ENCODE data around the gene APOB. TPM values are rescaled to one million over a fixed set of nuclear protein-coding genes. Genes with fewer than 3 reads are reported as not detected.

APOB gene
- polyA plus RNA-seq, 2 of the 4 experiments (the other 2 are of a cell fraction): under 0.01 TPM; not detected in 1

- TF ChIP-seq REST (IDR thresholded peaks at IDR 0.05) (no peak), ZFP36 (IDR thresholded peaks at IDR 0.05; ENCODE audit: borderline replicate concordance, partially characterized antibody) (no peak), BHLHE40 (IDR thresholded peaks at IDR 0.05; ENCODE audit: low read depth, low read length) (no peak), NPAS2 (CRISPR knock-in tag; IDR thresholded peaks at IDR 0.05; ENCODE audit: borderline replicate concordance) (no peak), KDM5A (IDR thresholded peaks at IDR 0.05) (no peak)
These were observed 31.3 kb downstream of the APOB start (continued) for GRCh38 chr2:21012557-21012937.

DNA sequence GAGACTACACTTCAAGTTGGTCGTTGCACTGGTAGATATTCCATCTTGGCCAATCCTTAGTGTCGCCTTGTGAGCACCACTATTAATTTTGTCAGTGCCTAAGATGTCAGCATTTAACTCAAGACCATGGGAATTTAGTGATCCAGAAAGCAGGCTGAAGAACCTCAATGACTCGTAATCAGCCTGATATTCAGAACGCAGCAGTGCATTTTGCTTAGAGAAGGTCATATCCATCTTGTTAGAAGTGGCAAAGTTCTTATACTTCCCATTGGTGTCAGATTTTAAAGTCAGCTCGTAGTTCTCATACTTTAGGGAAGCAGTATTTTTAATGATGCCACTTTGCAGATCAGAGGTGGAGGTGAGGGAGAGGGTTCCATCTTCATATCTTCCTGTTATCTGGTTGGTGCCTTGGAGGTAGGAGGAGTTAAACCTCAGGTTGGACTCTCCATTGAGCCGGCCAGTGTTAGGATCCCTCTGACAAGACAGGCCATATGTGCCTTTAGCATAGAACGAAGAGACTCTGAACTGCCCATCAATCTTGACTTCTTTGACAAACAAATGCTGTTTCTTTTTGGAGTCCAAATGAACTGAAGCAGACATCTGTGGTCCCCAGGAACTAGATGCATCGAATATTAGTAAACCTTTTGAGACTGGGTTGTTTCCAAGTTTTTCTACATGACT is 31.9 kb downstream of the APOB start:
- POLR2A ChIA-PET: no interaction called here
- no peak for FAIRE-seq
- CTCF ChIA-PET: interaction anchor here (2.7 kb wide), 1 partner anchor 351 kb away, joined by 15 read pairs; no protein-coding TSS in a partner anchor
- no peak for ATAC-seq
- no peak overlapping the region for H3K27ac ChIP-seq
- no peak overlapping the region for H3K4me2 ChIP-seq
- no peak for DNase-seq (ENCODE audit: low read depth in 1 of 2, low spot score in 1 of 2)
- no peak for TF ChIP-seq SREBF2 (IDR thresholded peaks at IDR 0.05)
- TF ChIP-seq JUN (IDR thresholded peaks at IDR 0.05): no peak
- no peak for TF ChIP-seq MAZ (IDR thresholded peaks at IDR 0.05; ENCODE audit: borderline replicate concordance, low read depth, low read length)
- no peak for TF ChIP-seq CHD2 (IDR thresholded peaks at IDR 0.05; ENCODE audit: low read length, partially characterized antibody)
- TF ChIP-seq ZSCAN20 (CRISPR knock-in tag; IDR thresholded peaks at IDR 0.05): no peak
- TF ChIP-seq GATA3 (IDR thresholded peaks at IDR 0.05; ENCODE audit: borderline replicate concordance): no peak
- no peak for TF ChIP-seq EHMT2 (IDR thresholded peaks at IDR 0.05; ENCODE audit: low read depth)
- TF ChIP-seq HOXB13 (CRISPR knock-in tag; IDR thresholded peaks at IDR 0.05; ENCODE audit: low read depth): no peak
- no peak for TF ChIP-seq POLR2A (IDR thresholded peaks at IDR 0.05; ENCODE audit: low read length)
- TF ChIP-seq ELK1 (IDR thresholded peaks at IDR 0.05; ENCODE audit: low read depth, low read length): no peak
- no peak for TF ChIP-seq BHLHE40 (IDR thresholded peaks at IDR 0.05; ENCODE audit: low read depth, low read length)
- no peak for TF ChIP-seq RNF2 (IDR thresholded peaks at IDR 0.05; ENCODE audit: borderline replicate concordance, low read depth)
- TF ChIP-seq HDAC2 (IDR thresholded peaks at IDR 0.05): no peak
- TF ChIP-seq CTCF (IDR thresholded peaks at IDR 0.05): no peak
- no peak for TF ChIP-seq EP300 (IDR thresholded peaks at IDR 0.05)
- TF ChIP-seq HOXA7 (CRISPR knock-in tag; IDR thresholded peaks at IDR 0.05): no peak
- no peak for TF ChIP-seq ZFP36 (IDR thresholded peaks at IDR 0.05; ENCODE audit: borderline replicate concordance, partially characterized antibody)
- no peak for TF ChIP-seq NPAS2 (CRISPR knock-in tag; IDR thresholded peaks at IDR 0.05; ENCODE audit: borderline replicate concordance)
- no peak for TF ChIP-seq HEYL (CRISPR knock-in tag; IDR thresholded peaks at IDR 0.05)
- no peaks in the 10 kb centered on the region; the same call in 2 of the 3 replicates for H3K9me3 ChIP-seq
- 9% methylated on average over 8 of the region's 8 CpGs for WGBS (ENCODE audit: missing lambda C conversion rate)
- H3K4me1 ChIP-seq: no peaks in the 10 kb centered on the region
- no peak overlapping the region for H3K4me3 ChIP-seq

All from A549 (cell line).